HEK293 (cell line): ENCODE measurements around the gene HSD17B14.

ENCODE experiments used
- CTCF ChIP-seq: fragments of 450-650 bp; formaldehyde crosslinking; IDR thresholded peaks from 2 replicates; pipeline ENCODE4 v1.5.1; 2016; ENCODE audit warnings: missing biosample characterization, missing genetic modification characterization
- GLIS2 ChIP-seq: fragments of 450-650 bp; formaldehyde crosslinking; IDR thresholded peaks from 2 replicates; pipeline ENCODE4 v1.5.1; 2016; ENCODE audit warnings: missing biosample characterization, missing genetic modification characterization
- RBAK ChIP-seq: fragments of 450-650 bp; formaldehyde crosslinking; IDR thresholded peaks from 2 replicates; pipeline ENCODE4 v1.5.1; 2016; ENCODE audit warnings: missing biosample characterization, missing genetic modification characterization
- ZBTB1 ChIP-seq: fragments of 450-650 bp; formaldehyde crosslinking; IDR thresholded peaks from 2 replicates; pipeline ENCODE4 v1.5.1; 2016; ENCODE audit warnings: missing biosample characterization, missing genetic modification characterization
- ZBTB7A ChIP-seq: fragments of 450-650 bp; formaldehyde crosslinking; IDR thresholded peaks from 2 replicates; pipeline ENCODE4 v1.5.1; 2016; ENCODE audit warnings: low read depth, missing biosample characterization, missing genetic modification characterization
- ZNF157 ChIP-seq: fragments of 450-650 bp; formaldehyde crosslinking; IDR thresholded peaks from 2 replicates; pipeline ENCODE4 v1.5.1; 2016; ENCODE audit warnings: missing biosample characterization, missing genetic modification characterization
- ZNF311 ChIP-seq: fragments of 450-650 bp; formaldehyde crosslinking; IDR thresholded peaks from 2 replicates; pipeline ENCODE4 v1.5.1; 2017; ENCODE audit warnings: missing biosample characterization, missing genetic modification characterization, borderline replicate concordance
- ZNF362 ChIP-seq: fragments of 450-650 bp; formaldehyde crosslinking; IDR thresholded peaks from 2 replicates; pipeline ENCODE4 v1.5.1; 2016; ENCODE audit warnings: missing biosample characterization, missing genetic modification characterization
- ZNF707 ChIP-seq: fragments of 450-650 bp; formaldehyde crosslinking; IDR thresholded peaks from 2 replicates; pipeline ENCODE4 v1.5.1; 2016; ENCODE audit warnings: missing biosample characterization, missing genetic modification characterization
- ZSCAN5A ChIP-seq: fragments of 450-650 bp; formaldehyde crosslinking; IDR thresholded peaks from 2 replicates; pipeline ENCODE4 v1.5.1; 2016; ENCODE audit warnings: missing biosample characterization, missing genetic modification characterization
- TF ChIP-seq, protein P1 (sequence below): fragments of 450-650 bp; formaldehyde crosslinking; IDR thresholded peaks from 2 replicates; pipeline ENCODE4 v1.5.1; 2016; ENCODE audit warnings: missing biosample characterization, missing genetic modification characterization

DNA sequence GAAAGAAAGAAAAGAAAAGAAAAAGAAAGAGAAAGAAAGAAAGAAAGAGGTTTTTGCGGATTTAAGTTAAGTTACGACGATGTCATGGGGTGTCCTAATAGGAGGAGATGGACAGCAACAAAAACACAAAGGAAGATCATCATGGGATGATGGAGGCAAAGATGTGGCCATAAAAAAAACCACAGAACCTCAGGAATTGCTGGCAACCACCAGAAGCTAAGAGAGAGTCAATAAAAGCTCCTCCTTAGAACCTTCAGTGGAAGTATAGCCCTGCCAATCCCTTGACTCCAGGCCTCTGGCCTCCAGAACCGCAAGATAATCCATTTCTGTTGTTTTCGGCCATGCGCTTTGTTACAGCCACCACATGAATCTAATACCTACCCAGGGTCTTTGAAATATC, 20.6 kb upstream of the HSD17B14 start:
- no peak for TF ChIP-seq GLIS2 (tag by site-specific recombination)
- TF ChIP-seq ZNF311 (tag by site-specific recombination), result no peak
- no peak for TF ChIP-seq ZNF157 (tag by site-specific recombination)
- TF ChIP-seq CTCF (tag by site-specific recombination), result no peak
- no peak for TF ChIP-seq ZNF362 (tag by site-specific recombination)
- TF ChIP-seq ZNF707 (tag by site-specific recombination), result no peak
- TF ChIP-seq ZBTB1 (tag by site-specific recombination), result no peak
- no peak for TF ChIP-seq ZSCAN5A (tag by site-specific recombination)
- TF ChIP-seq RBAK (tag by site-specific recombination), result no peak
- no peak for TF ChIP-seq ZBTB7A
- TF ChIP-seq, protein P1, sequence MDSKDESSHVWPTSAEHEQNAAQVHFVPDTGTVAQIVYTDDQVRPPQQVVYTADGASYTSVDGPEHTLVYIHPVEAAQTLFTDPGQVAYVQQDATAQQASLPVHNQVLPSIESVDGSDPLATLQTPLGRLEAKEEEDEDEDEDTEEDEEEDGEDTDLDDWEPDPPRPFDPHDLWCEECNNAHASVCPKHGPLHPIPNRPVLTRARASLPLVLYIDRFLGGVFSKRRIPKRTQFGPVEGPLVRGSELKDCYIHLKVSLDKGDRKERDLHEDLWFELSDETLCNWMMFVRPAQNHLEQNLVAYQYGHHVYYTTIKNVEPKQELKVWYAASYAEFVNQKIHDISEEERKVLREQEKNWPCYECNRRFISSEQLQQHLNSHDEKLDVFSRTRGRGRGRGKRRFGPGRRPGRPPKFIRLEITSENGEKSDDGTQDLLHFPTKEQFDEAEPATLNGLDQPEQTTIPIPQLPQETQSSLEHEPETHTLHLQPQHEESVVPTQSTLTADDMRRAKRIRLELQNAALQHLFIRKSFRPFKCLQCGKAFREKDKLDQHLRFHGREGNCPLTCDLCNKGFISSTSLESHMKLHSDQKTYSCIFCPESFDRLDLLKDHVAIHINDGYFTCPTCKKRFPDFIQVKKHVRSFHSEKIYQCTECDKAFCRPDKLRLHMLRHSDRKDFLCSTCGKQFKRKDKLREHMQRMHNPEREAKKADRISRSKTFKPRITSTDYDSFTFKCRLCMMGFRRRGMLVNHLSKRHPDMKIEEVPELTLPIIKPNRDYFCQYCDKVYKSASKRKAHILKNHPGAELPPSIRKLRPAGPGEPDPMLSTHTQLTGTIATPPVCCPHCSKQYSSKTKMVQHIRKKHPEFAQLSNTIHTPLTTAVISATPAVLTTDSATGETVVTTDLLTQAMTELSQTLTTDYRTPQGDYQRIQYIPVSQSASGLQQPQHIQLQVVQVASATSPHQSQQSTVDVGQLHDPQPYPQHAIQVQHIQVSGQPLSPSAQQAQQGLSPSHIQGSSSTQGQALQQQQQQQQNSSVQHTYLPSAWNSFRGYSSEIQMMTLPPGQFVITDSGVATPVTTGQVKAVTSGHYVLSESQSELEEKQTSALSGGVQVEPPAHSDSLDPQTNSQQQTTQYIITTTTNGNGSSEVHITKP, result no peak
